ENCODE data around the gene COL4A2. TPM values are rescaled to one million over a fixed set of nuclear protein-coding genes. Genes with fewer than 3 reads are reported as not detected.

The COL4A2 gene
- total RNA-seq, 1 donor from 2014 or later, result 273 TPM

GRCh38 chr13:110333837-110334236, 26.8 kb downstream of the COL4A2 start:
- Histone ChIP-seq H3K27me3 (no peaks in the 10 kb centered on the region), H3K4me3 (no peak overlapping the region), H3K36me3 (no peaks in the 10 kb centered on the region), H3K27ac (no peak overlapping the region), H3K4me1 (peaks cover 30% of the 10 kb centered on the region), H3K9me3 (no peaks in the 10 kb centered on the region)
- ATAC-seq, result no peak
- intact Hi-C loops (cut with DNase I), result no loop called here
- DNase-seq, result peak; percentile 40
- no peak for TF ChIP-seq CTCF (IDR thresholded peaks at IDR 0.05)

GRCh38 chr13:110334256-110334655, 27.2 kb downstream of the COL4A2 start:
- ATAC-seq (no peak), DNase-seq (peak; percentile 33)
- Histone ChIP-seq H3K9me3 (no peaks in the 10 kb centered on the region), H3K27me3 (no peaks in the 10 kb centered on the region), H3K4me3 (no peak overlapping the region), H3K27ac (no peak overlapping the region), H3K4me1 (peaks cover 31% of the 10 kb centered on the region), H3K36me3 (no peaks in the 10 kb centered on the region)
- TF ChIP-seq CTCF (IDR thresholded peaks at IDR 0.05), result no peak
- intact Hi-C loops (cut with DNase I), result no loop called here

- intact Hi-C loops (cut with DNase I), result no loop called here
These were observed 27.9 kb downstream of the COL4A2 start for GRCh38 chr13:110334841-110335490.

GRCh38 chr13:110336108-110336507, 29.0 kb downstream of the COL4A2 start:
- no peak for ATAC-seq
- no peaks in the 10 kb centered on the region for H3K9me3 ChIP-seq
- intact Hi-C loops (cut with DNase I), result no loop called here
- DNase-seq, result no peak
- TF ChIP-seq CTCF (IDR thresholded peaks at IDR 0.05), result no peak
- no peaks in the 10 kb centered on the region for H3K27me3 ChIP-seq
- H3K4me3 ChIP-seq, result no peak overlapping the region
- H3K36me3 ChIP-seq, result no peaks in the 10 kb centered on the region
- H3K4me1 ChIP-seq, result peaks cover 50% of the 10 kb centered on the region
- no peak overlapping the region for H3K27ac ChIP-seq

More at GRCh38 chr13:110334841-110335490, 27.9 kb downstream of the COL4A2 start:
- Histone ChIP-seq H3K27me3 (no peaks in the 10 kb centered on the region), H3K27ac (no peak overlapping the region), H3K4me1 (peaks cover 38% of the 10 kb centered on the region), H3K4me3 (no peak overlapping the region), H3K36me3 (no peaks in the 10 kb centered on the region), H3K9me3 (no peaks in the 10 kb centered on the region)
- ATAC-seq, result no peak
- peak; percentile 23 for DNase-seq
- TF ChIP-seq CTCF (IDR thresholded peaks at IDR 0.05), result no peak

GRCh38 chr13:110336681-110337080, 29.6 kb downstream of the COL4A2 start:
- peak overlapping the region; percentile 56 for H3K27ac ChIP-seq
- intact Hi-C loops (cut with DNase I), result no loop called here

More at GRCh38 chr13:110336681-110337080, 29.6 kb downstream of the COL4A2 start:
- ATAC-seq (no peak), DNase-seq (no peak)
- Histone ChIP-seq H3K9me3 (no peaks in the 10 kb centered on the region), H3K27me3 (no peaks in the 10 kb centered on the region), H3K4me3 (no peak overlapping the region), H3K36me3 (no peaks in the 10 kb centered on the region), H3K4me1 (peaks cover 47% of the 10 kb centered on the region)
- TF ChIP-seq CTCF (IDR thresholded peaks at IDR 0.05), result no peak
